CD14-positive monocyte (primary cell): ENCODE data around the gene POU2AF1. TPM values are rescaled to one million over a fixed set of nuclear protein-coding genes. Genes with fewer than 3 reads are reported as not detected.

Experiments
- DNase-seq, 3 donors: peaks; one replicate each; pipeline ENCODE4 v3.0.0-alpha.2; 2011 to 2022
- H2AFZ ChIP-seq: 2 replicates; pipeline ENCODE4 v1.6.0; 2012; ENCODE audit warnings: mild to moderate bottlenecking, low read depth, low read length, inconsistent platforms; ENCODE audit not compliant: insufficient read depth, poor library complexity, severe bottlenecking
- H3K27ac ChIP-seq, 2 donors: 1 replicate in 1 of 2; 2 replicates in 1 of 2; pipeline ENCODE4 v1.5.1; 2012 to 2013; ENCODE audit warnings: low read length in 2 of 2, control low read depth in 1 of 2, inconsistent platforms in 1 of 2, low read depth in 1 of 2, mild to moderate bottlenecking in 1 of 2
- H3K27me3 ChIP-seq, 2 donors: one replicate each; pipeline versions ENCODE4 v1.6.0 to v1.6.1; 2011 to 2013; ENCODE audit warnings: low read length in 2 of 2; ENCODE audit not compliant: control insufficient read depth in 2 of 2, insufficient read depth in 2 of 2
- H3K36me3 ChIP-seq, 2 donors: replicated peaks in 1 of 2; 1 replicate in 1 of 2; 2 replicates in 1 of 2; pipeline versions ENCODE4 v1.5.1 to v1.6.1; 2012 to 2013; ENCODE audit warnings: low read length in 2 of 2, control low read depth in 1 of 2, inconsistent platforms in 1 of 2, mild to moderate bottlenecking in 1 of 2; ENCODE audit not compliant: insufficient read depth in 2 of 2, control insufficient read depth in 1 of 2
- H3K4me1 ChIP-seq, 2 donors: 1 replicate in 1 of 2; 2 replicates in 1 of 2; pipeline versions ENCODE4 v1.5.1 to v1.6.1; 2012 to 2013; ENCODE audit warnings: low read length in 2 of 2, control low read depth in 1 of 2, inconsistent platforms in 1 of 2, mild to moderate bottlenecking in 1 of 2, moderate library complexity in 1 of 2; ENCODE audit not compliant: insufficient read depth in 2 of 2, control insufficient read depth in 1 of 2
- H3K4me2 ChIP-seq: replicated peaks from 2 replicates; pipeline ENCODE3; 2012; ENCODE audit warnings: low read length, moderate library complexity, mild to moderate bottlenecking; ENCODE audit not compliant: poor library complexity, severe bottlenecking; ENCODE audit errors: extremely low read depth
- H3K4me3 ChIP-seq, 3 experiments: fragments of 200-600 bp in 1 of 3; sonication (generic) in 1 of 3; replicated peaks in 1 of 3; 1 replicate in 2 of 3; 2 replicates in 1 of 3; pipeline ENCODE4 v1.5.1; 2011 to 2013; ENCODE audit warnings: low read length in 3 of 3, mild to moderate bottlenecking in 3 of 3, control low read depth in 2 of 3, low read depth in 2 of 3, inconsistent platforms in 1 of 3, moderate library complexity in 1 of 3
- H3K79me2 ChIP-seq: 2 replicates; pipeline ENCODE4 v1.6.0; 2012; ENCODE audit warnings: mild to moderate bottlenecking, control low read depth, inconsistent platforms, low read length, moderate library complexity; ENCODE audit not compliant: insufficient read depth
- H3K9ac ChIP-seq: 2 replicates; pipeline ENCODE4 v1.6.0; 2017; ENCODE audit warnings: low read length, mild to moderate bottlenecking; ENCODE audit not compliant: insufficient read depth, poor library complexity, severe bottlenecking
- H3K9me3 ChIP-seq, 2 donors: replicated peaks in 1 of 2; 1 replicate in 1 of 2; 2 replicates in 1 of 2; pipeline versions ENCODE4 v1.5.1 to v1.6.1; 2012 to 2013; ENCODE audit warnings: low read length in 2 of 2, control low read depth in 1 of 2; ENCODE audit not compliant: control insufficient read depth in 1 of 2, insufficient read depth in 1 of 2
- H4K20me1 ChIP-seq: 2 replicates; pipeline ENCODE4 v1.6.0; 2012; ENCODE audit warnings: mild to moderate bottlenecking, low read length, control low read depth, moderate library complexity; ENCODE audit not compliant: insufficient read depth
- H3K27ac Mint-ChIP-seq, 7 donors: one replicate each; pipeline ENCODE4 v1.8.0; 2020; ENCODE audit warnings: mild to moderate bottlenecking in 7 of 7, mixed read lengths in 7 of 7, moderate library complexity in 6 of 7, inconsistent platforms in 2 of 7
- H3K27me3 Mint-ChIP-seq, 3 donors: one replicate each; pipeline ENCODE4 v1.8.0; 2021 to 2022; ENCODE audit warnings: low read depth in 3 of 3, mild to moderate bottlenecking in 3 of 3, mixed read lengths in 3 of 3, moderate library complexity in 3 of 3, inconsistent platforms in 1 of 3
- H3K36me3 Mint-ChIP-seq, 2 donors: one replicate each; pipeline ENCODE4 v1.8.0; 2020; ENCODE audit warnings: mixed read lengths in 2 of 2, inconsistent platforms in 1 of 2, mild to moderate bottlenecking in 1 of 2
- H3K4me1 Mint-ChIP-seq: one replicate; pipeline ENCODE4 v1.8.0; 2020; ENCODE audit warnings: mild to moderate bottlenecking, mixed read lengths
- H3K4me3 Mint-ChIP-seq, 2 donors: one replicate each; pipeline ENCODE4 v1.8.0; 2020; ENCODE audit warnings: mild to moderate bottlenecking in 2 of 2, mixed read lengths in 2 of 2, moderate library complexity in 1 of 2
- H3K9me3 Mint-ChIP-seq, 7 donors: one replicate each; pipeline ENCODE4 v1.8.0; 2020 to 2022; ENCODE audit warnings: mixed read lengths in 7 of 7, mild to moderate bottlenecking in 6 of 7, moderate library complexity in 6 of 7, inconsistent platforms in 2 of 7
- WGBS: methylation state at CpG from one replicate; pipeline ENCODE4 v1.1.5; 2013; ENCODE audit warnings: missing lambda C conversion rate; ENCODE audit not compliant: insufficient coverage; 5-methylcytosine and 5-hydroxymethylcytosine counted together
- intact Hi-C, 2 donors: fragments of 100-400 bp; cut with micrococcal nuclease; formaldehyde crosslinking; loops; one replicate each; pipeline versions ENCODE4 v1.15.0 to v1.15.1; 2023
- polyA plus RNA-seq, 3 donors: library from polyadenylated mRNA; depleted of rRNA in 1 of 3; unstranded in 2 of 3; stranded (reverse) in 1 of 3; fragments of 300-500 nt in 2 of 3; fragments of >200 nt in 1 of 3; fragmentation: Illumina TruSeq in 2 of 3; gene quantifications; 1 replicate in 2 of 3; 2 replicates in 1 of 3; pipeline ENCODE4 v1.2.3, GENCODE V29; 2012 to 2021
- TF ChIP-seq, protein P1 (sequence below): fragments of 200-600 bp; IDR thresholded peaks from one replicate; pipeline ENCODE4 v1.8.0; 2022; ENCODE audit warnings: antibody characterized with exemption, mild to moderate bottlenecking

POU2AF1 gene
- polyA plus RNA-seq, 3 donors: 0.07 to 0.12 (median 0.09) TPM

DNA sequence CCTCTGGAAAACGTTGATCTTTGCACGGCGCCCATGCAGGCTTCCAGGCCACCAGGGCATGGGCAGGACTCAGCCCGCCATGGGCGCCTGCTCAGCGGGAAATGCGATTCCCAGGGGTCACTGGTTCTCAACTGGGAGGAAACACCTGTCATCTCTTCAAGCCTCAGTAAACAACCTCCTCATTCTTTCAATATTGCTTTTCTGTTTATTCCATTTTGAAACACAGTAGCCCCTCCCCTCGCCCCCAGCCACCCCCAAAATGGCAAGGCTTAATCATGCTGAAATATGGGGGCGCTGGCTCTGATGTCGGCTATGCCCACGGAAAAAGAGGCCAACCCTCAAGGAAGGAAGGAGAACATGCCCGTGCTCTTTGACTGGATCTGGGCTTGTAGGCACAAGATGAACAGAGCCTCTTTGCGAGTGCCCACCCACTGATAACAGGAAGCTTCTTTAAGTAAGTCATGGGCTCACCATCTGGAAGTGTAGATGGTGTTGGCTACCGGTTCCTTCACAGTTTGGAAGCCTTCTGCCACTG, 594 bp upstream of the POU2AF1 start:
- Histone ChIP-seq H4K20me1 (no peaks in the 10 kb centered on the region), H3K9ac (no peak overlapping the region), H3K79me2 (no peaks in the 10 kb centered on the region), H3K27me3 (no peaks in the 10 kb centered on the region), H3K4me2 (no peak overlapping the region), H3K4me3 (no peak overlapping the region), H3K36me3 (no peaks in the 10 kb centered on the region), H3K27ac (no peak overlapping the region), H3K4me1 (no peaks in the 10 kb centered on the region), H3K9me3 (no peaks in the 10 kb centered on the region), H2AFZ (no peak overlapping the region)
- Mint-ChIP-seq H3K36me3 (no peaks in the 10 kb centered on the region), H3K27ac (peak overlapping the region in 1 of 7 donors; percentile 42), H3K9me3 (peaks cover 0 to 5% (median 0%) of the 10 kb centered on the region in 7 donors), H3K27me3 (peaks cover 4 to 15% (median 7%) of the 10 kb centered on the region in 3 donors), H3K4me3 (no peak overlapping the region), H3K4me1 (no peaks in the 10 kb centered on the region)
- intact Hi-C loops: no loop called here
- TF ChIP-seq, protein P1, sequence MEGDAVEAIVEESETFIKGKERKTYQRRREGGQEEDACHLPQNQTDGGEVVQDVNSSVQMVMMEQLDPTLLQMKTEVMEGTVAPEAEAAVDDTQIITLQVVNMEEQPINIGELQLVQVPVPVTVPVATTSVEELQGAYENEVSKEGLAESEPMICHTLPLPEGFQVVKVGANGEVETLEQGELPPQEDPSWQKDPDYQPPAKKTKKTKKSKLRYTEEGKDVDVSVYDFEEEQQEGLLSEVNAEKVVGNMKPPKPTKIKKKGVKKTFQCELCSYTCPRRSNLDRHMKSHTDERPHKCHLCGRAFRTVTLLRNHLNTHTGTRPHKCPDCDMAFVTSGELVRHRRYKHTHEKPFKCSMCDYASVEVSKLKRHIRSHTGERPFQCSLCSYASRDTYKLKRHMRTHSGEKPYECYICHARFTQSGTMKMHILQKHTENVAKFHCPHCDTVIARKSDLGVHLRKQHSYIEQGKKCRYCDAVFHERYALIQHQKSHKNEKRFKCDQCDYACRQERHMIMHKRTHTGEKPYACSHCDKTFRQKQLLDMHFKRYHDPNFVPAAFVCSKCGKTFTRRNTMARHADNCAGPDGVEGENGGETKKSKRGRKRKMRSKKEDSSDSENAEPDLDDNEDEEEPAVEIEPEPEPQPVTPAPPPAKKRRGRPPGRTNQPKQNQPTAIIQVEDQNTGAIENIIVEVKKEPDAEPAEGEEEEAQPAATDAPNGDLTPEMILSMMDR: no peak
- no peak for DNase-seq
- WGBS: 86% methylated on average over 12 of the region's 14 CpGs

- no peak overlapping the region for H3K4me2 ChIP-seq
- no peaks in the 10 kb centered on the region for H3K79me2 ChIP-seq
- no peaks in the 10 kb centered on the region for H3K4me1 Mint-ChIP-seq
- WGBS: 50% methylated on average over 2 of the region's 8 CpGs
- H2AFZ ChIP-seq: no peak overlapping the region
- H3K27me3 Mint-ChIP-seq: peaks cover 4 to 17% (median 11%) of the 10 kb centered on the region in 3 donors
- H3K4me3 ChIP-seq: no peak overlapping the region
- no peaks in the 10 kb centered on the region for H3K36me3 ChIP-seq
- no peaks in the 10 kb centered on the region for H4K20me1 ChIP-seq
- no peak overlapping the region for H3K27ac ChIP-seq
- H3K4me3 Mint-ChIP-seq: peak overlapping the region in 1 of 2 donors; percentile 27
- H3K27ac Mint-ChIP-seq: peak overlapping the region in 1 of 7 donors; percentile 75
- intact Hi-C loops: no loop called here
- TF ChIP-seq, protein P1: no peak
- H3K9me3 Mint-ChIP-seq: peaks cover 0 to 5% (median 0%) of the 10 kb centered on the region in 7 donors
- no peak overlapping the region for H3K9ac ChIP-seq
- no peak for DNase-seq
- no peaks in the 10 kb centered on the region for H3K27me3 ChIP-seq
- H3K9me3 ChIP-seq: no peaks in the 10 kb centered on the region
- H3K36me3 Mint-ChIP-seq: no peaks in the 10 kb centered on the region
- H3K4me1 ChIP-seq: no peaks in the 10 kb centered on the region
Measured at GRCh38 chr11:111378185-111378860, 752 bp downstream of the POU2AF1 start.
